Urothelium cell line (cell line): ENCODE data around the gene DNAJC10.

Experiments
- DNase-seq: peaks from one replicate; pipeline ENCODE4 v3.0.0; 2011; ENCODE audit warnings: low spot score, mixed read lengths
- FAIRE-seq: peaks from 2 replicates; lab custom pipeline; 2011; peaks lifted over from hg19 to GRCh38; lab: Jason Lieb, UNC

Gene DNAJC10

DNA sequence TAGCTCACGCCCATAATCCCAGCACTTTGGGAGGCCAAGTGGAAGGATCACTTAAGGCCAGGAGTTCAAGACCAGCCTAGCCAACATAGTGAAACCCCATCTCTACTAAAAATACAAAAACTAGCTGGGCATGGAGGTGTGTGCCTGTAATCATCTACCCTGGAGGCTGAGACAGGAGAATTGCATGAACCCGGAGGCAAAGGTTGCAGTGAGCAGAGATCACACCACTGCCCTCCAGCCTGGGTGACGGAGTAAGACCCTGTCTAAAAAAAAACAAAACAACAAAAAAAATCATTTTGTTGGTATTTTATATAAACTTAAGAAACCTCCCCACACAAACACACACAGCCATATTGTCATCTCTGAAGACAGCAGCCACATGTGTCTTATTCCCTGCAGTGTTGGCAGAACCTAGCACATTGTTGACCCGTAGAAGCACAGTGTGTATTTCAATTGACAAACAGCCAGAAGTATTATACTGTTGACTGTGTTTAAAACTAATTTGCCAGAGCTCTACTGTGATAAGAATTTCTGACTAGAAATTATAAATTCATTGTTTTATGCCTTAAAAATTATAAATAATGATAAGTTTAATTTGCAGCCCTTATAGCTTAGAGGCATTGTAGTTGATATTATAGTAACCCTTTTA, 68.1 kb downstream of the DNAJC10 start:
- FAIRE-seq (no peak), DNase-seq (no peak)

DNA sequence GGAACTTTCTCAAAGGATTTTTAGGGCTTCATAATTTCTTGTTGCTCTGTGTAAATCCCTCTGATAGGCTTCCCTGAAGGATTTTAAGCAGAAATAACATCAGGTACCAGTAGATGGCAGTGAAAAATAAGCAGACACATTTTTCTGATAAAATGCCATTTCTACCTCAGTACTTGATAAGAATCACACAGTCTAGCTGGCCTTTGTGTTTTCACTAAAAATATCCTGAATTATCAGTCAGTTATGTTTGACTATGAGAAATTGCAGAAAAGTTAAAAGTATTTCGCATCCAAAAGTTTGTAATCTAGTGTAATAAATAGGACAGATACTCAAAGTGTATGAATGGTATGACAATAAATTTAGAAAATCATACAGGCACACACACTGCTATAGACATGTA, 68.7 kb downstream of the DNAJC10 start:
- DNase-seq: peak; percentile 29
- no peak for FAIRE-seq

DNA sequence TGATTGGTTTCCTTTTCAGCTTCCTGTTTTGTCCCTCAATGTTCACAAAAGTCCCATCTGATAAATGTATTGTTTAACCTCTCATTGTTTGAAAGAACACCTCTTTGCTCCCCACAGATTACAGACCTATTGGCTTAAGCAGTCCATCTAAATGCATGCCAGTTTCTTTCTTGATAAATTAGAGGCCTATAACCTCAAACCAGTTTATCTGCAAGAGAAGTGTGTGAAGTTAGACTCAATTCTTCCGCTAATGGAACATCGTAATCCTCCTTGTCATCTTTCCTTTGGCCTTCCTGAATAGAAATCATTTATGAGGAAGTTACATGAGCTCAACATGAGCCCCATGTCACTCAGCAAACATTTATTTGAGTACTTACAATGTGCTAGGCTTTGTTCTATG, 76.4 kb downstream of the DNAJC10 start:
- FAIRE-seq: no peak
- DNase-seq: no peak

DNA sequence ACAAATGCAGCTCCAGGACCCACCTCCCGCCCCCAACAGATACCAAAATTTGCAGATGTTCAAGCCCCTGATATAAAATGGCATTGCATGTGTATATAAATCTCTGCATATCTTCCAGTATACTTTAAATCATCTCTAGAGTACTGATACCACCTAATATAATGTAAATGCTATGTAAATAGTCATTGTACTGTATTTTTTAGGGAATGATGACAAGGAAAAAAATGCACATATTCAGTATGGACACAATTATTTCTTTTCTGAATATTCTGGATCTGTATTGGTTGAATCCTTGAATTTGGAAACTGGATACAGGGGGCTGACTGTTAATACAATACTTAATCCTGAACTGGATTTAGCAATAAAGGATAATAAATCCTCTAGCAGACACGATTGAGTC, 82.7 kb downstream of the DNAJC10 start:
- DNase-seq (no peak), FAIRE-seq (no peak)

- FAIRE-seq (no peak), DNase-seq (no peak)
Observed at GRCh38 chr2:182804128-182804527, 88.1 kb downstream of the DNAJC10 start.

DNA sequence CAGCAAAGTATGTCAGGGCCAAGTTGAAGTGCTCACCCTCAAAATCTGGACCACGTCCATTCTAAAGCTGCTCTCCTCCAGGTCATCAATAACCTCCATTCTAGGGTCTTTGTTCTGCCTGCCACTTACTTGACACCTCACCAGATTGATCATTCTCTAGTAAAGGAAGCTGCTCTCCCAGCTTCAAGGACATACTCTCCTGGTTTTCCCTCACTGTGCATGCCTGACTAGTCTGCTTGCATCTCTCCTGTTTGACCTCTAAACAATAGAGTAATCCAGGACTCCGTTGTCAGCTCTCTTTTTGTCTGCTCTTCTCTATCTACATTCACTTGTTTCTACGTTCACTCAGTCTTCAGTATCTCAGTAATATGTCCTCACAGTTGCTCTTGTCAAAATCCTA, 91.3 kb downstream of the DNAJC10 start:
- DNase-seq: no peak
- FAIRE-seq: no peak

DNA sequence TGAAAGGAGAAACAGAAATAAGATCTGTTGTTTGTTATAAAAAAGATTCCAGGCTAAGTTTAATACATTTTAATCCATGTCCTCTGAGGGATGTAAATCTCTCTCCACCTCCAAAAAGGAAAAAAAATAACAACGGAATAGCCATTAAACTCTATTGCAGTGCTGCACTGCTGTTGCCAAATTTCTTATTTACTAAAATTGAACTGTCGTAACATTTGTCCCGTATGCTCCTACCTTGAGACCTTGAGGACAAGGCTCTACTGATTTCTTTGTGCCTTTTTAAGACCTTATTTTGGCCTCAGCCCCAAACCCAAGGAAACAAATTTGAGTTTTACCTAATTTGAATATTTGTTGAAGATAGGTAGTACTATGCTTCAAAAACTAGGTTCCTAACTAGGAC, 94.0 kb downstream of the DNAJC10 start:
- DNase-seq (no peak), FAIRE-seq (no peak)

DNA sequence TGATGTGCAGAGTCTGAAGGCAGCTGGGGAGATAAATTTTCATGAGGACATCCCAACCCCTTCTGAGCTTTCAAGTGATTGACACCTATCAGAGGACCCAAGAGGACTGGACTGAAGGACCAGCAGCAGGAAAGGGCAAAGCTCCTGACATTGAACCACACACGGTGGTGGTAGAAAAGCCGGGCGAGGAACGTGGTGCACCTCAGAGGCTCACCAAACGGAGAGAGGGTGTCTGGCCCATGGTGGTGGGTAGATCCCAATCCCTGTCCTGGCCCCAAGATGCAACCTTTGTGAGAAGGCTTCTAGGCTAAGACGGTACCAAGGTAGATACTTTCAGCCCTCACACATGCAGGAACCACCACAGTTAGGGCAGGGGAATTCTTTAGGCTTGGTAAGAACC, 98.3 kb downstream of the DNAJC10 start:
- no peak for DNase-seq
- no peak for FAIRE-seq

DNA sequence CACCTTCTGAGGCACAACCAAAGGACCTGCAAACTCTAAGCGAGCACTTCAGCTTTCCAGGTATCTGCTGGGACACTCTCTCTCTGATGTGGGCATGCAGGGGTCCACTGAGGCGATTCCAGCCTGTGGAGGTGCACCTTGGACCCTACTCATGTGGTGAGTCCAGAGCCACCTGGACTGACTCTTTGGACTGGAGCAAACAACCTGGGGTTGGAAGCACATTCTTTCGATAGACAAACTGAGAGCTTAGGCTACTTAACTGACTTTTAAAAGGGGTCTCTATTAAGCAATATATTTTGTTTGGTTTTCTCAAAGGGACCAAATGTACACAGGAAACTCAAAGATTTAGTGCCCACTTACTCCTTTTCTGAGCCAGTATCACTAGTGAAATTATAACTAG, 98.7 kb downstream of the DNAJC10 start:
- no peak for DNase-seq
- no peak for FAIRE-seq

GRCh38 chr2:182816866-182817265, 100.8 kb downstream of the DNAJC10 start:
- no peak for DNase-seq
- no peak for FAIRE-seq

DNA sequence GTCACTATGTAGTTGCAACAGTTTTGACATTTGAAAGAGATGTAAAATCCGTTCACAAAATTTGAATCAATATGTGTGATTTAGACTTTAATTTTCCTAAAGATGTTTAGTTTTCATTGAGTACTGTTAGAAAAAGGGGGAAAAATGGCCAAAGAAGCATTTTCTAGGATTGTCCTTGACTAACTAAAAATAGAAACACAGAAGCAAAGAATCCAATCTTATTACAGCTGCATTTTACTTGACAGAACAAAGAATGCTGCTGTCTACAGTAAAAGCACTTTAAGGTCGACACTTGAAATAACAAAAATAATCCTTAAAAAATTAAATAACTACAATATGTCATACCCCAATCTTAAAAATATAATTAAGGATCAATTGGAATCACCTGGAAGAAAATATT, 101.5 kb downstream of the DNAJC10 start:
- DNase-seq: no peak
- no peak for FAIRE-seq

DNA sequence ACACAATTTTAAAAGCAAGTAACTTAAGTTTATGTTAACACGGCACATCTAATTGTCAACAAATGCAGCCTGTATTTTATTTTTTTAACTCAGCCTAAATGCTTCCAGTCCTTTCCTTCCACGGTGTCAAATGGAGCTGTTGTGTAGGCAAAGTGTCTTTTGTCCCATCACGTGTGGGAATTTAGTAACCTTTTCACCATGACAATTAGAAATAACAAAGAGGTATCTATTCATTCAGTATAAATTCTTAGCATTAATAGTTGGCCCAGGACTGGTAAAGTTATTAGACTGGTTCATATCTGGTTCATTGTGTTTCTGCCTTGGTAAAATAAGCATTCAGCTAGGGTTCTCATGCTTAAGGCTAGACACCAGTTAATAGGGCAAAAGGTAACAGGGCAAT, 102.4 kb downstream of the DNAJC10 start:
- DNase-seq (no peak), FAIRE-seq (no peak)

GRCh38 chr2:182818925-182819324, 102.9 kb downstream of the DNAJC10 start:
- DNase-seq: no peak

DNA sequence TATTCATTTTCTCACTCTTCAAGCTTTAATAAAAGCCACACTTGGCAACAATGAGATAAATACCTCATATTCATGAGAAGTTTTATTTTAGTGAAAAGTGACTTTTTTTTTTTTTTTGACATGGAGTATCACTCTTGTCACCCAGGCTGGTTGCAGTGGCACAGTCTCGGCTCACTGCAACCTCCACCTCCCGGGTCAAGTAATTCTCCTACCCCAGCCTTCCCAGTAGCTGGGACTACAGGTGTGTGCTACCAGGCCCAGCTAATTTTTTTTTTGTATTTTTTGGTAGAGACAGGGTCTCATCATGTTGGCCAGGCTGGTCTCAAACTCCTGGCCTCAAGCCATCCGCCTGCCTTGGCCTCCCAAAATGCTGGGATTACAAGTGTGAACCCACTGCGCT, 103.4 kb downstream of the DNAJC10 start:
- FAIRE-seq: no peak
- no peak for DNase-seq

More at GRCh38 chr2:182818925-182819324, 102.9 kb downstream of the DNAJC10 start:
- no peak for FAIRE-seq

GRCh38 chr2:182821182-182821581, 105.1 kb downstream of the DNAJC10 start:
- FAIRE-seq (no peak), DNase-seq (no peak)

DNA sequence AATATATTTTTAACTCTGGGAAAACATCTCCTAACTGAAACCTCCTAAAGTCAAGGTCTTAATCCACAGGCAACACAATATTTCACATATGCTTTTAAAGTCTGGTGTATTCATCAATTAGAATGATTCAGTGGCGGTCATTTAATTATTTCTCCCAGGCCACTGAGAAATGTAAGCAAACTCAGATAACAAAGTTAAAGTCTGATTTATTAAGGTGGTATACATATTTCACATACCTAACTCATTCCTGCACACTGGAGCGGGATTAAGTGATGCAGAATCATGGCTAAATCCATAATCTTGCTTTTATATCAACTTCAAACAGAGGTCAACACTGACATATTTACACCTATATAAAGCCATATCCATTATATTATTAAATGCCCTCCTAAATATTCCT, 106.7 kb downstream of the DNAJC10 start:
- no peak for FAIRE-seq
- DNase-seq: no peak

DNA sequence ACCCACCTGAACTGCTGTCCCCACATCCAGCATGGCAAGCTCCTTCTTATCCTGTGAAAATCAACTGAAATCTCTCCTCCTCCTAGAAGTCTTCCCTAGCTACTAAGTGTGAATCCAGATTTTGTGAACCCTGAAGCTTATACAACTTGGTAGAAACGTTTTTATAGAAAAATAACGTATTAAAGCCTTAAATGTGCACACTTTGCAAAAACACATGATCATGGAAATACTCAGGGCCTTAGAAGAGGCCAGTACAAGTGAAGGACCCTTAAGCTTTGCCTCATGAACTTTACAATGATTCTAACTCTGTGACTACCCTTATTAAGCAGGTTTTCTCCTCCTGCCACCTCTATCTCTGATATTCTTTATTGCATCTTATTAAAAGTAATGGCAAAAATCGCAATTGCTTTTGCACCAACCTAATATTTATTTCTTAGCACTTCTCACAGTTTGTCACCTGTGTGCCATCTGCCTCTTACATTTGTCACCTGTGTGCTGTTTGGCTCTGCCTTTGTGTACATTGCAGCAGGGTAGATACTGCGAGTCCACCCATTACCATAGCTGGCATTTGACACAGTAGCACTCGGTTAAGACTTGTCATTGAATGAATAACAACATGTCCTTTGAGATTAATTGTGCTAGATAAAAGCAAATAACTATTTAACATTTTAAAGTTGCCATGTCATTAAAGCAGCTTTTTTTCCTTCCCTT, 108.2 kb downstream of the DNAJC10 start:
- FAIRE-seq (no peak), DNase-seq (no peak)

DNA sequence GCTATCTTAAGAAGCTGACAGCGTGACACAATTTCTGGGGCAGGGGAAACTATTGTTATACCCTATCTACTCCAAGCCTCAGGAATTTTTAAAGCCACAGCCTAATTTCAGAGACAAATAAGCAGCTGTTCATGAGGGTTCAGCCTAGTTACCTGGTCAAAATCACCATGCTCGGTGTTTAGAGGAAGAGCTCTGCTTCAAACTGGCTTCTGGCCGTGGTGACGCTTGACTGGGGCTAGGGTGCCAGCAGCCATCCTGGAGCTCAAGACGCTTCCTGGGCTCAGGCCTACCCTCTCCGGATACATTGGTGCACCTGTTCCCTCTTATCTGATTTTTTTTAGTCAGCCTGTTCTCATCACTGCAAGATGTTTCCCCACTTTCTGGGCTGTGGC, 108.7 kb downstream of the DNAJC10 start:
- no peak for FAIRE-seq
- no peak for DNase-seq

DNA sequence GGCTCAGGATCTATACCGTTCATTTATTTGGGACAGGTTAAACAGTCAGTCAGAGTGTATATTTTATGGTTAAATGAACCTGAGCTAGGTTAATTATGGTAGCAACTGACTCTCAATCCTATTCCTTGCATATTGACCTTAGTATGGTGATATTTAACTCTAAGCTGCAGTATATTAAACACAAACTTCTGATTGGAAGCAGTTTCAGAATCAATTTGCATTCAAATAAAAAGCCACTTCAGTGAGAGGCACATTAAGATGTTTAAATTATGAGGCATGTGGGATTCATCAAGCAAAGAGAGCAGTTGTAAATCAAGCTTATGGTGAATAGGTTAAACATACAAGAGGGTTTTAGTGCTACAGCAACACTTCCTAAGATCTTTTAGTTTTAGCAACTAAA, 110.0 kb downstream of the DNAJC10 start:
- no peak for DNase-seq
- no peak for FAIRE-seq

DNA sequence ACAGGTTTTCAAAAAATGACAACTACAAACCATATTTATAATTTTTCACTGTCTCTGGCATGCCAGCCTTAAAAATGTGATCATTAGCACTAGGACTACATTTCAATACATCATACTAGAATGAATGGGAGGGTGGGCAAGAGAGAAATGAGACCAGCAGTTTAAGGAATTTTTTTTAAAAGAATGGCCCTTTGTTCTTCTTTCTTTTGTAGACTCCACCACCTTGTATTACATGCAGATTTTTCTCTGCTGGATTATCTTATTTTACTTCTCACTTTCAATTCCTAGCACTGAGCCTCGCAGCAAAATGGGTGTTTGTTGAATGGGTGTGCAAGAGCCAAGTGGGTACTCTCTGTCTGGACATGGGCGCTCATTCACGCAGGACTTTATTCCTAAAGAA, 110.4 kb downstream of the DNAJC10 start:
- no peak for FAIRE-seq
- DNase-seq: no peak

- FAIRE-seq: no peak
- DNase-seq: no peak
Observed at GRCh38 chr2:182827182-182827879, 111.3 kb downstream of the DNAJC10 start.

DNA sequence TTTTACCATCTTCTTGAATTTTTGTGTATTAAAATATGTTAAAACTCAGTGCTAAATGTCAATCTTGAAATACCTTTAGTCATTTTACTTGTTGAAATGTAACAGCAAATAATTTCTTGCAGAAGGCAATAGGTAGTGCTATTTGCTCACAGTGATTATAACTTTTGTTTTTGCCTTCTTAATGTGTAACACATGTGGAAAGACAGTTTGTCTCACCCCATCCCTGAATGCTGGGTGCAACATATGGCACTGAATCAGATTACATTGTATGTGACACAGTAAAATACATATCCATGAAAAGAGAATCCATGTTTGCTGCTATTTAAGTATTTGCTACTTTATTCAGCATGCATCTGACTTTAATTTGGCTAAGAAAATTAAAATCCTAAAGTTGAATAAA, 115.0 kb downstream of the DNAJC10 start:
- FAIRE-seq: no peak

More for the DNA sequence above, 115.0 kb downstream of the DNAJC10 start:
- no peak for DNase-seq
